SU-DHL-6 (cell line): ENCODE results near the gene HOXB7.

Source experiments
- CTCF ChIP-seq: fragments of 200-600 bp; sonication (generic); IDR thresholded peaks from one replicate; pipeline ENCODE4 v1.5.1; 2017; ENCODE audit warnings: antibody characterized with exemption, mild to moderate bottlenecking, low read length, moderate library complexity; ENCODE audit not compliant: insufficient read depth, poor library complexity, severe bottlenecking
- EZH2phosphoT487 ChIP-seq: fragments of 200-600 bp; sonication (generic), shearing (Covaris generic); conservative IDR thresholded peaks from 2 replicates; pipeline ENCODE4 v1.6.1; 2018; ENCODE audit warnings: mild to moderate bottlenecking, antibody characterized with exemption, low read length, moderate library complexity, mixed read lengths

DNA sequence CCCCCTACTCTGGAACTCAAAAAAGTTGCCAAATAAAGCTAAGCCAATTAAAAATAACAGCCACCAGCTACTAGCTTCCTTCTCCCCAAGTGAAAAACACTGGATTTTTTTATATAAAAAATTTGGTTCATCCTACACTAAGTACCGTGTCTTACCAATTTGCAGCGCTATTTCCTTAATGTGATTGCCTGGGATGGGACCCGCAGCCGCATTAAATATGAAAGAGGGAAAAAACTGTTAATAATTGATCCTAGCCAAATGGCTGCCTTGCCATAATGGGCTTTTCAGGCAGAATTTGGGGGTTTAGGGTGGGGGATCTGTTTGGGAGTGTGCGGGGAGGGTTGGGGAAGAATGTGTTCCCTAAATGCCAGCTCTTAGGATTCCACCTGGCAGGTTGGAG, 13.3 kb upstream of the HOXB7 start:
- TF ChIP-seq CTCF = no peak
- no peak for TF ChIP-seq EZH2phosphoT487
